Skeletal muscle satellite cell (primary cell): ENCODE measurements around the gene BTF3L4.
"Not testable (repeated sequence)": the region's sequence is repeated elsewhere in the genome, so short reads cannot be mapped to it uniquely, and the experiment has no call there.

Source experiments
- H3K27me3 ChIP-seq: 2 replicates; pipeline ENCODE4 v1.7.0; 2013; ENCODE audit warnings: low read length; ENCODE audit not compliant: control insufficient read depth, insufficient read depth
- H3K36me3 ChIP-seq: 2 replicates; pipeline ENCODE4 v1.7.0; 2013; ENCODE audit warnings: mild to moderate bottlenecking, control low read depth, low read length; ENCODE audit not compliant: insufficient read depth
- H3K4me1 ChIP-seq: 2 replicates; pipeline ENCODE4 v1.7.0; 2013; ENCODE audit warnings: low read length; ENCODE audit not compliant: control insufficient read depth, insufficient read depth
- H3K4me2 ChIP-seq: 2 replicates; pipeline ENCODE4 v1.7.0; 2013; ENCODE audit warnings: mild to moderate bottlenecking, low read length
- H3K4me3 ChIP-seq: 2 replicates; pipeline ENCODE4 v1.7.0; 2013; ENCODE audit warnings: low read length
- H3K9ac ChIP-seq: 2 replicates; pipeline ENCODE4 v1.7.0; 2013; ENCODE audit warnings: mild to moderate bottlenecking, low read depth, low read length, moderate library complexity
- H3K9me3 ChIP-seq: replicated peaks from 2 replicates; pipeline ENCODE4 v1.7.0; 2013; ENCODE audit warnings: mild to moderate bottlenecking, control low read depth, low read length

BTF3L4 gene

GRCh38 chr1:52094300-52094699 is 38.2 kb downstream of the BTF3L4 start:
- H3K9ac ChIP-seq, H3K4me2 ChIP-seq, H3K27me3 ChIP-seq, H3K9me3 ChIP-seq, H3K4me1 ChIP-seq, H3K4me3 ChIP-seq: not testable (repeated sequence)
- H3K36me3 ChIP-seq = peaks cover 11% of the 10 kb centered on the region

- no peaks in the 10 kb centered on the region for H3K4me1 ChIP-seq
- no peak overlapping the region for H3K9ac ChIP-seq
- H3K4me3 ChIP-seq = no peak overlapping the region
- no peaks in the 10 kb centered on the region for H3K27me3 ChIP-seq
- H3K36me3 ChIP-seq = peaks cover 1% of the 10 kb centered on the region
- no peaks in the 10 kb centered on the region for H3K9me3 ChIP-seq
- H3K4me2 ChIP-seq = no peak overlapping the region
These were observed 40.1 kb downstream of the BTF3L4 start for GRCh38 chr1:52096216-52096615.

- H3K4me3 ChIP-seq = no peak overlapping the region
- no peaks in the 10 kb centered on the region for H3K36me3 ChIP-seq
- no peaks in the 10 kb centered on the region for H3K4me1 ChIP-seq
- no peak overlapping the region for H3K4me2 ChIP-seq
- no peak overlapping the region for H3K9ac ChIP-seq
- H3K27me3 ChIP-seq = no peaks in the 10 kb centered on the region
- no peaks in the 10 kb centered on the region for H3K9me3 ChIP-seq
These were observed 42.2 kb downstream of the BTF3L4 start for GRCh38 chr1:52098139-52098871.

DNA sequence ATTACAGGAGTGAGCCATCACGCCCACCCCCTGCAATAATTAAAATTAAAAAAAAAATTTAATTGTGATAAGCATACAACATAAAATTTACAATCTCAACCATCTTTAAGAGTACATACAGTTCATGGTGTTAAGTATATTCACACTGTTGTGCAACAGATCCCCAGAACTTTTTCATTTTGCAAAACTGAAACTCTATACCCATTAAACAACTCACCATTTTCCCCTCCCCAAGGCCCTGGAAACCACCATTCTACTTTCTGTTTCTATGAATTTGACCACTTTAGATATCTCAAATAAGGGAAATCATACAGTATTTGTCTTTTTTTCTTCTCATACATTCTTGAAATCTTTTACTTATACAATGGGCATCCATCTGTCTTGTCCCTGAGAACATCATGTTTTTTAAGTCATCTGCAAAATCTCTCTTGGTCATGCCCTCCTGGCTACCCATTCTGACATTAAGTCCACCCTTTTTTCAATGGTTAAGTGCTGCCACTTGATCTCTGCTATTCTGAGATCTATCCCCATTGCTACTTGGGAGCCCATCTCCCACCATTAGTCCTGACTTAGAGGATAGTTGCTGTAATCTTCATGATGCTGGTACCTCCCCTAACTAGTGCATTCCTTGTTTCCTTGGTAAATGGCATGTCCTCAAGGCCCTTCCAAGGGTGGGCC is 46.4 kb downstream of the BTF3L4 start:
- H3K4me2 ChIP-seq = no peak overlapping the region
- no peaks in the 10 kb centered on the region for H3K27me3 ChIP-seq
- H3K9me3 ChIP-seq = no peaks in the 10 kb centered on the region
- H3K4me3 ChIP-seq = no peak overlapping the region
- H3K9ac ChIP-seq = no peak overlapping the region
- no peaks in the 10 kb centered on the region for H3K4me1 ChIP-seq
- H3K36me3 ChIP-seq = no peaks in the 10 kb centered on the region

DNA sequence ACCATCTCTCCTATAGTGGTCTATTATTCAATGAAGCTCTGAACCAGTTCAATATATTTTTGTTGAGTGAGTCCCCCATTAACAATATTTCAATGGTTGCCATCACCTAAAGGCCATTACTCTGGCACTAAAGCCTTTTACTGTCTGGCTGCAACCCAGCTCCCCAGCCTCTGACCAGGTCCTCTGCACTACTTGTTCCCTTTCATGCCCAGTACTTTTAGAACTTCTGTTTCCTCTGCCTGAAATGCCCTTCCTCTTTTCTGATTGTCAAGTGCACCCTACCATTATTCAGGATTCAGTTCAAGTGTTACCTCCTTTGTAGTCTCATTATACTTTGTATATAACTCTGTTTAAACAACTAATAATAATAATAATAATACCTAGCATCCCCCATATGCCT is 55.4 kb downstream of the BTF3L4 start:
- Histone ChIP-seq H3K4me1 (no peaks in the 10 kb centered on the region), H3K9me3 (no peaks in the 10 kb centered on the region), H3K36me3 (no peaks in the 10 kb centered on the region), H3K27me3 (peaks cover 3% of the 10 kb centered on the region), H3K4me3 (no peak overlapping the region), H3K4me2 (no peak overlapping the region), H3K9ac (no peak overlapping the region)

DNA sequence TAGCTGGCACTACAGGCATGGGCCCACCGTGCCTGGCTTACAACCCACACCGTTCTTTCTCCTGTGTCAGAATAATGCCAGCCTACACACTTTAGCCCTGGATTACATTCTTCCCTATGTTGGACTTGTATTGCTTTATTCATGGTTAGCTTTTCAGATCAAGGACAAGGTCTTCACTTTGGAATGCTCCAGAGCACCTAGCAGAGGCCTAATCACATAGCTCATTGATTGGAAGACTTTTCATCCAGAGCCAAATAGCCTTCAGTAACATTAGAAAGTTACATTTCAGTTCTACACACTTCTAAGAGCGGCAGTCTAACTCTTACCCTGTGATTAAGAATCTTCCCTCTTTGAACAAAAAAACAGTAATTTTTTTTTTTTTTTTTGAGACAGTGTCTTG is 56.4 kb downstream of the BTF3L4 start:
- H3K4me3 ChIP-seq = no peak overlapping the region
- H3K36me3 ChIP-seq = no peaks in the 10 kb centered on the region
- no peak overlapping the region for H3K4me2 ChIP-seq
- no peaks in the 10 kb centered on the region for H3K4me1 ChIP-seq
- H3K9ac ChIP-seq = no peak overlapping the region
- H3K9me3 ChIP-seq = no peaks in the 10 kb centered on the region
- peaks cover 3% of the 10 kb centered on the region for H3K27me3 ChIP-seq

DNA sequence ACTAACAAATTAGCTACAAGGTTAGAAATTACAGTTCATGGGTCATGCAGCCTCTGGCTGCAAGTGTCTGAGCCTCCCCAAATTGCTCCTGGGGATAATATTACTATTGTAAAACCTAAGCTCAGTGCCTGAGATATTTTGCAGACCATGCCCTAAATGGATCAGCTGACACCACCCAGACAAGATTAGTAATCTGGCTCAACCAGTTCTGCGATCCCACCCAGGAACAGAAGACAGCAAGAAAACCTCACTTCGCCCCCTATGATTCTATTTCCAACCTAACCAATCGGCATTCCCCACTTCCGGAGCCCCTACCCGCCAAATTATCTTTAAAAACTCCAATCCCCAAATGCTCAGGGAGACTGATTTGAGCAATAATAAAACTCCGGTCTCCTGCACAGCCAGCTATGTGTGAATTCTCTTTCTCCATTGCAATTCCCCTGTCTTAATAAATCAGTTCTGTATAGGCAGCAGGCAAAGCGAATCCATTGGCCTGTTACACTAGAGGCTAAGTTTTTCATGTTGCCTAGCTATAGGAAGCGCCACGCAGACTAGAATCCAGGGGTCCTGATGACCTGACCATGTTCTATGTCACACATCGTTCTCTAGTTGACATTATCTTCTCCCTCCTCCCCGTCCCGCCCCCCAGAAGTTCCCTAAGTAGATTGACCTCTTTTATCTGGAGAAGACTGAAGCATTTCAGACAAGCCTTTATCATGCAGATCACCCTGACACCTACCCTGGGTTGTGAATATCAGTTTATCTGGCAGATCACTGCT is 63.4 kb downstream of the BTF3L4 start:
- Histone ChIP-seq H3K36me3 (no peaks in the 10 kb centered on the region), H3K4me1 (no peaks in the 10 kb centered on the region), H3K4me3 (no peak overlapping the region), H3K9me3 (no peaks in the 10 kb centered on the region), H3K27me3 (peaks cover 16% of the 10 kb centered on the region), H3K9ac (no peak overlapping the region), H3K4me2 (no peak overlapping the region)

DNA sequence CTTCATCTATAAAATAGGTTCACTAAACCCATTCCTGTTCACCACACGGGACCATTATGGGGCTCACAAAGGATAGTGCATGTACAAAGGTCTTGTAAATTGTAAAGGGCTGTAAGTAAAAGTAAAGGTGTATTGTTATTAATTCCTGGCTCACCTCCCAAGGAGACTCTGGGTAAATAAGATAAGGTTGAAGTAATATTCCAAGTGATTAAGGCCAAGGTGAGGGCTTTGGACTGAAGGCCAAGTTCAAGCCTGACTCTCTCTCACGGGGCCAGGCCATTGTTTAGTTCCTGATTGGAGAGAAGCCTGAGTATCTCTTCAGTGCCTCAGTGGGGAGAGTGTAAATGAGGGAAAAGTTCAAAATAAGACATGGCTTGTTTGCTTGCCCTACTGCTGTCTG is 66.3 kb downstream of the BTF3L4 start:
- Histone ChIP-seq H3K4me3 (no peak overlapping the region), H3K4me1 (no peaks in the 10 kb centered on the region), H3K4me2 (no peak overlapping the region), H3K27me3 (peaks cover 16% of the 10 kb centered on the region), H3K9me3 (no peaks in the 10 kb centered on the region), H3K36me3 (no peaks in the 10 kb centered on the region), H3K9ac (no peak overlapping the region)

DNA sequence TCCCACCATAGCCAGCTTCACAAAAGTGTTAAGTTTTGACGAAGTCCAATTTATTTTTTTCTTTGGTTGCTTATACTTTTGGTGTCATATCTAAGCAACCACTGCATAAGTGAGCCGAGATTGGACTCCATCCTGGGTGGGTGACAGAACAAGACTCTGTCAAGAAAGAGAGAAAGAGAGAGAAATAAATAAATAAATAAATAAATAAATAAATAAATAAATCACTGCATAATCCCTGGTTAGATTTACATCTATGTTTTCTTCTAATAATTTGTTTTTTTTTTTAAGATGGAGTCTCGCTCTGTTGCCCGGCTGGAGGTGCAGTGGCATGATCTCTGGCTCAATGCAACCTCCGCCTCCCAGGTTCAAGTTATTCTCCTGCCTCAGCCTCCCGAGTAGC is 67.5 kb downstream of the BTF3L4 start:
- Histone ChIP-seq H3K36me3 (no peaks in the 10 kb centered on the region), H3K27me3 (peaks cover 20% of the 10 kb centered on the region), H3K4me2 (no peak overlapping the region), H3K9ac (no peak overlapping the region), H3K4me3 (no peak overlapping the region), H3K9me3 (no peaks in the 10 kb centered on the region), H3K4me1 (no peaks in the 10 kb centered on the region)

GRCh38 chr1:52125736-52126359 is 69.8 kb downstream of the BTF3L4 start:
- no peak overlapping the region for H3K9ac ChIP-seq
- no peak overlapping the region for H3K4me2 ChIP-seq
- H3K9me3 ChIP-seq = no peaks in the 10 kb centered on the region
- H3K4me3 ChIP-seq = no peak overlapping the region
- no peaks in the 10 kb centered on the region for H3K36me3 ChIP-seq
- H3K27me3 ChIP-seq = peaks cover 12% of the 10 kb centered on the region
- H3K4me1 ChIP-seq = no peaks in the 10 kb centered on the region
